Measurements from ENCODE around the gene PACC1.
A peak's percentile ranks its signal among the peaks of the same experiment; 100 is the strongest.
"Not testable (repeated sequence)": the region's sequence is repeated elsewhere in the genome, so short reads cannot be mapped to it uniquely, and the experiment has no call there.

The PACC1 gene

DNA sequence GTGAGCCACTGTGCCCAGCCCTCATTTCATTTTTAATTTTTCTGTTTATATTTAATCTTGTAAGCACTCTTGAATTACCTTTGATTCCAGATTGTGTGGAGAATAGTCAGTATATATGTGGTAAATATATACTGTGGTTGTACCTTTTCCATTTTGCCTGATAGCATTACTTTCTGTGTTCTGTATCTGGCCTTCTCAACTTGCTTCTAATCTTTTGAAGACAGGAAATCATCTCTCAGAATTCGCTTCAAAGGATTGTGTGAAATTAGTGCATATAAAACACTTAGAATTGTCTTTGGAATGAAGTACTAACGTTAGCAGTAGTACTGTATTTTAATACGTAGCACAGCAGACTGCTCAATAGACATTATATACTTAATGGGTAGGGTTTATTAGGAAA, 91.6 kb downstream of the PACC1 start:
- H3K4me1 Mint-ChIP-seq (ENCODE audit: low read depth in 2 of 2), result peaks cover 21 to 37% of the 10 kb centered on the region in 2 donors
- no peak for DNase-seq
- peak overlapping the region; percentile 35 to 71 for H3K27ac Mint-ChIP-seq
- H3K9me3 Mint-ChIP-seq, result no peaks in the 10 kb centered on the region
- ATAC-seq (replicated peaks), result no peak
- peaks cover 36% of the 10 kb centered on the region for H3K36me3 Mint-ChIP-seq (ENCODE audit: insufficient read depth)
- peak overlapping the region in 1 of 2 donors; percentile 47 for H3K4me3 Mint-ChIP-seq
- H3K27me3 Mint-ChIP-seq, result no peaks in the 10 kb centered on the region

GRCh38 chr1:212321031-212321430, 93.7 kb downstream of the PACC1 start:
- H3K36me3 Mint-ChIP-seq (ENCODE audit: insufficient read depth), result peaks cover 33% of the 10 kb centered on the region
- H3K27me3 Mint-ChIP-seq; H3K27ac Mint-ChIP-seq; DNase-seq; H3K9me3 Mint-ChIP-seq; H3K4me3 Mint-ChIP-seq; ATAC-seq (replicated peaks): not testable (repeated sequence)
- peaks cover 30 to 51% of the 10 kb centered on the region in 2 donors for H3K4me1 Mint-ChIP-seq (ENCODE audit: low read depth in 2 of 2)

DNA sequence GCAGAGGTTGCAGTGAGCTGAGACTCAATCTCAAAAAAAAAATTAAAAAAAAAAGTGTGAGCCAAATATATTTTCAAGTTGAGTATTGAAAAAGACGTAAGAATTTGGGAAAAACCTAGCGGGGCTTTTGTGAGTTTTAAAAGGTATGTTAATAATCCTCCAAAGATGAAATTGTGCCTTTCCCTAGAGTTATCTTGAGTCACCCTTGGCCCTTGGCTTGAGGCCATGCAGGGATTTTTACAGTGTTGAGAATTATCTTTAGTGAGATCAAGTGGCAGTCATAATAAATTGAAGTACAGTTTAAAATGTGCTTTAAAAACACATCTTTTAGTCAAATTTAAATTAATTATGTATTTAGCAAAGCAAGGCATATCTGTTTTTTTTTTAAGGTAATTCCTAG, 96.8 kb downstream of the PACC1 start:
- ATAC-seq (replicated peaks), result no peak
- Mint-ChIP-seq H3K4me1 (ENCODE audit: low read depth in 2 of 2) (peaks cover 24 to 40% of the 10 kb centered on the region in 2 donors), H3K27ac (peak overlapping the region in 1 of 2 donors; percentile 7)

DNA sequence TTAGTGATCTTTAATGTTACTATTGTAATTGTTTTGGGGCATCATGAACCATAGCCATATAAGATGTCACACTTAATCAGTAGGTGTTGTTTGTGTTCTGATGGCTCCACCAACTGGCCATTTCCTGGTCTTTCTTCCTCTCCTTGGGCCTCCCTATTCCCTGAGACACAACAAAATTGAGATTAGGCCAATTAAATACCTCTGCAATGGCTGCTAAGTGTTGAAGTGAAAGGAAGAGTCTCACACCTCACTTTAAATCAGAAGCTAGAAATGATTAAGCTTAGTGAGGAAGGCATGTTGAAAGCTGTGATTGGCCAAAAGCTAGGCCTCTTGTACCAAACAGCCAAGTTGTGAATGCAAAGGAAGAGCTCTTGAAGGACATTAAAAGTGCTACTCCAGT, 98.8 kb downstream of the PACC1 start:
- DNase-seq (no peak), ATAC-seq (replicated peaks) (peak; percentile 58)
- Mint-ChIP-seq H3K4me1 (ENCODE audit: low read depth in 2 of 2) (peaks cover 24 to 42% of the 10 kb centered on the region in 2 donors), H3K4me3 (peak overlapping the region; percentile 6 to 9), H3K27me3 (no peaks in the 10 kb centered on the region), H3K27ac (peak overlapping the region; percentile 60 to 91), H3K9me3 (no peaks in the 10 kb centered on the region), H3K36me3 (ENCODE audit: insufficient read depth) (peaks cover 24% of the 10 kb centered on the region)

More for the DNA sequence above, 96.8 kb downstream of the PACC1 start:
- no peak overlapping the region for H3K4me3 Mint-ChIP-seq
- H3K9me3 Mint-ChIP-seq, result no peaks in the 10 kb centered on the region
- peaks cover 24% of the 10 kb centered on the region for H3K36me3 Mint-ChIP-seq (ENCODE audit: insufficient read depth)
- no peak for DNase-seq
- H3K27me3 Mint-ChIP-seq, result no peaks in the 10 kb centered on the region

DNA sequence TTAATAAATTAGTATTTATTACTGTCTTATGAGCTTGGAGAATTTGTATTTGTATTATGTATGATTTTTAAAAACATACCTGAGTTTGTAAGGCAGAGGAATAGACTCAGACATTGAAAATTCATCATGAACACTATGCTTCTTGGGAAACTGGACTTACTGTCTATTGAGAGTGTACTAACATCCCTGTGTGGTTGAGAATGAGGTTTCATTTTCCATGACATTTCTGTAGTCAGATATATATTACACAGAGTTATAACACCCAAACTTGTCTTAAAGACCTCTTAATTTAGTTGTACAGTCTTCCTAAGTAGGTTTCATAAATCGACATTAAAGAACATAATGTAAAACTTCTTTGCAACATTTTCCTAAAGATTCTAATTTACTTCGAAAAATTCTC, 99.5 kb downstream of the PACC1 start:
- peaks cover 28% of the 10 kb centered on the region for H3K36me3 Mint-ChIP-seq (ENCODE audit: insufficient read depth)
- no peak overlapping the region for H3K4me3 Mint-ChIP-seq
- no peak for ATAC-seq (replicated peaks)
- no peak for DNase-seq
- no peaks in the 10 kb centered on the region for H3K9me3 Mint-ChIP-seq
- H3K4me1 Mint-ChIP-seq (ENCODE audit: low read depth in 2 of 2), result peaks cover 31 to 49% of the 10 kb centered on the region in 2 donors
- no peaks in the 10 kb centered on the region for H3K27me3 Mint-ChIP-seq
- H3K27ac Mint-ChIP-seq, result peak overlapping the region in 1 of 2 donors; percentile 91
